ENCODE measurements around the gene C5orf22.

DNA sequence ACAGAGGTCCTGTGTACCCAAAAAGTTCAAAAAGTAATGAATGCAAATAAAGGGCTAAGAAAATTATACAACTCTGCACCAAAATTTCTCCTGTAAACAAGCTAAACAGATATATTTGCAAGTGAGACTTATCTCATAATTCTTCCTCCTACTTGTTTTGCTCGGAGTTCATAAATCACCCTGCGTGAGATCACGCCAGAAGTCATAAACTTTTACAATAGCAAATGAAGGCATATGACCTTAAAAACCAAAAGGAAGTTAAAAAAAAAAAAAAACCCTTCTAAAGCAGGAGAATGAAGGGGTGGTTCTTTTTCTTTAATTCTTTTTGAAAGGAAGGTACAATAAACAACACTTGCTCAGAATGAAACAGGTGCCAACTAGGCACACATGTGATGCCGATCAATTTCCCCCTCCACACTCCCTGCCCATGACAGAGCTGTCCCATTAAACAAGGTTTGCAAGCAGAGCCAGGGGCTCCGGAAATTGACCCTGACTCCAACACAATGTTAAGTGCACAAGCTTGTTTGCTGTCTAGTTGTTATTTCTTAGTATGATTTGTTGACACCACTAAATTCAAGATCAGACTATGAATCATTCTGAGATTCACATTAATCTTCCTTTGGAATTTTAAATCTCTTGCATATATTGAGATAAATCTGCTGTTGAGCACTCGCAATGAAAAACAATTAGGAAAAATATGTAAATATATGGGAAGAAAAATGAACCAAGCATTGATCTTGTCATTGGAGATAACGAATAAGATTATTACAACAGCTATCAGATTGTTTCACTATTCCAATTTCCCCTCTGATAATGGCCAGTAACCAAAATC is 46.5 kb upstream of the C5orf22 start:
- TF ChIP-seq, protein P1, sequence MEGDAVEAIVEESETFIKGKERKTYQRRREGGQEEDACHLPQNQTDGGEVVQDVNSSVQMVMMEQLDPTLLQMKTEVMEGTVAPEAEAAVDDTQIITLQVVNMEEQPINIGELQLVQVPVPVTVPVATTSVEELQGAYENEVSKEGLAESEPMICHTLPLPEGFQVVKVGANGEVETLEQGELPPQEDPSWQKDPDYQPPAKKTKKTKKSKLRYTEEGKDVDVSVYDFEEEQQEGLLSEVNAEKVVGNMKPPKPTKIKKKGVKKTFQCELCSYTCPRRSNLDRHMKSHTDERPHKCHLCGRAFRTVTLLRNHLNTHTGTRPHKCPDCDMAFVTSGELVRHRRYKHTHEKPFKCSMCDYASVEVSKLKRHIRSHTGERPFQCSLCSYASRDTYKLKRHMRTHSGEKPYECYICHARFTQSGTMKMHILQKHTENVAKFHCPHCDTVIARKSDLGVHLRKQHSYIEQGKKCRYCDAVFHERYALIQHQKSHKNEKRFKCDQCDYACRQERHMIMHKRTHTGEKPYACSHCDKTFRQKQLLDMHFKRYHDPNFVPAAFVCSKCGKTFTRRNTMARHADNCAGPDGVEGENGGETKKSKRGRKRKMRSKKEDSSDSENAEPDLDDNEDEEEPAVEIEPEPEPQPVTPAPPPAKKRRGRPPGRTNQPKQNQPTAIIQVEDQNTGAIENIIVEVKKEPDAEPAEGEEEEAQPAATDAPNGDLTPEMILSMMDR (IDR thresholded peaks at IDR 0.05), result no peak
- TF ChIP-seq POLR2A (IDR thresholded peaks at IDR 0.05), result no peak
